ENCODE results near the gene SLC25A21. TPM values are rescaled to one million over a fixed set of nuclear protein-coding genes. Genes with fewer than 3 reads are reported as not detected.
"Not testable (repeated sequence)": the region's sequence is repeated elsewhere in the genome, so short reads cannot be mapped to it uniquely, and the experiment has no call there.

SLC25A21 gene
- polyA plus RNA-seq, 4 donors: 2.2 to 4.1 (median 2.4) TPM

- DNase-seq (ENCODE audit: low read depth in 4 of 4, low spot score in 3 of 4): no peak
Observed at GRCh38 chr14:37093364-37093763, 79.0 kb downstream of the SLC25A21 start.

GRCh38 chr14:37091651-37092050 lies 80.8 kb downstream of the SLC25A21 start:
- DNase-seq (ENCODE audit: low read depth in 4 of 4, low spot score in 3 of 4): no peak

GRCh38 chr14:37090026-37090425 lies 82.4 kb downstream of the SLC25A21 start:
- no peak for DNase-seq (ENCODE audit: low read depth in 4 of 4, low spot score in 3 of 4)

GRCh38 chr14:37089410-37089809 lies 83.0 kb downstream of the SLC25A21 start:
- DNase-seq (ENCODE audit: low read depth in 4 of 4, low spot score in 3 of 4): no peak

GRCh38 chr14:37088356-37089215 lies 83.8 kb downstream of the SLC25A21 start:
- DNase-seq (ENCODE audit: low read depth in 4 of 4, low spot score in 3 of 4): no peak

- DNase-seq (ENCODE audit: low read depth in 4 of 4, low spot score in 3 of 4): no peak
Observed at GRCh38 chr14:37087520-37087919, 84.9 kb downstream of the SLC25A21 start.

- DNase-seq (ENCODE audit: low read depth in 4 of 4, low spot score in 3 of 4): no peak
Observed at GRCh38 chr14:37083599-37083998, 88.8 kb downstream of the SLC25A21 start.

- no peak for DNase-seq (ENCODE audit: low read depth in 4 of 4, low spot score in 3 of 4)
Observed at GRCh38 chr14:37082449-37082848, 90.0 kb downstream of the SLC25A21 start.

GRCh38 chr14:37081856-37082255 lies 90.5 kb downstream of the SLC25A21 start:
- no peak for DNase-seq (ENCODE audit: low read depth in 4 of 4, low spot score in 3 of 4)

GRCh38 chr14:37081218-37081617 lies 91.2 kb downstream of the SLC25A21 start:
- DNase-seq (ENCODE audit: low read depth in 4 of 4, low spot score in 3 of 4): no peak

- DNase-seq (ENCODE audit: low read depth in 4 of 4, low spot score in 3 of 4): no peak
Observed at GRCh38 chr14:37078131-37078530, 94.3 kb downstream of the SLC25A21 start.

- DNase-seq (ENCODE audit: low read depth in 4 of 4, low spot score in 3 of 4): not testable (repeated sequence)
Observed at GRCh38 chr14:37074320-37074719, 98.1 kb downstream of the SLC25A21 start.

GRCh38 chr14:37063467-37064240 lies 108.8 kb downstream of the SLC25A21 start:
- no peak for DNase-seq (ENCODE audit: low read depth in 4 of 4, low spot score in 3 of 4)

GRCh38 chr14:37062191-37062803 lies 110.1 kb downstream of the SLC25A21 start:
- no peak for DNase-seq (ENCODE audit: low read depth in 4 of 4, low spot score in 3 of 4)

GRCh38 chr14:37061697-37062096 lies 110.7 kb downstream of the SLC25A21 start:
- DNase-seq (ENCODE audit: low read depth in 4 of 4, low spot score in 3 of 4): no peak

GRCh38 chr14:37060496-37061260 lies 111.7 kb downstream of the SLC25A21 start:
- no peak for DNase-seq (ENCODE audit: low read depth in 4 of 4, low spot score in 3 of 4)

- no peak for DNase-seq (ENCODE audit: low read depth in 4 of 4, low spot score in 3 of 4)
Observed at GRCh38 chr14:37057776-37058175, 114.6 kb downstream of the SLC25A21 start.

GRCh38 chr14:37056473-37056872 lies 115.9 kb downstream of the SLC25A21 start:
- DNase-seq (ENCODE audit: low read depth in 4 of 4, low spot score in 3 of 4): no peak

GRCh38 chr14:37054869-37055268 lies 117.5 kb downstream of the SLC25A21 start:
- DNase-seq (ENCODE audit: low read depth in 4 of 4, low spot score in 3 of 4): no peak

GRCh38 chr14:37054144-37054543 lies 118.3 kb downstream of the SLC25A21 start:
- no peak for DNase-seq (ENCODE audit: low read depth in 4 of 4, low spot score in 3 of 4)

GRCh38 chr14:37051680-37052079 lies 120.7 kb downstream of the SLC25A21 start:
- DNase-seq (ENCODE audit: low read depth in 4 of 4, low spot score in 3 of 4): no peak

All from left renal pelvis (tissue), 4 donors.